Nephron (organoid): ENCODE data around the gene POFUT2.

Experiments used
- H3K27ac Mint-ChIP-seq, 3 experiments: 2 replicates each; pipeline ENCODE4 v1.8.0; 2020; ENCODE audit warnings: mixed read lengths in 3 of 3, mild to moderate bottlenecking in 2 of 3, moderate library complexity in 1 of 3
- H3K27me3 Mint-ChIP-seq: 2 replicates; pipeline ENCODE4 v1.8.0; 2021; ENCODE audit warnings: low read depth, mild to moderate bottlenecking, moderate library complexity, mixed read lengths
- H3K36me3 Mint-ChIP-seq: 2 replicates; pipeline ENCODE4 v1.8.0; 2020; ENCODE audit warnings: low read depth, mixed read lengths
- H3K4me1 Mint-ChIP-seq: 2 replicates; pipeline ENCODE4 v1.8.0; 2020; ENCODE audit warnings: mixed read lengths
- H3K4me3 Mint-ChIP-seq, 3 experiments: 2 replicates each; pipeline ENCODE4 v1.8.0; 2020; ENCODE audit warnings: mild to moderate bottlenecking in 3 of 3, mixed read lengths in 3 of 3, moderate library complexity in 2 of 3
- H3K9me3 Mint-ChIP-seq: 2 replicates; pipeline ENCODE4 v1.8.0; 2020; ENCODE audit warnings: mixed read lengths
- TF ChIP-seq, protein P1 (sequence below), 3 experiments: fragments of 200-600 bp; sonication (generic); IDR thresholded peaks; one replicate each; pipeline ENCODE4 v1.5.0; 2021; ENCODE audit warnings: antibody characterized with exemption in 3 of 3; ENCODE audit not compliant: unreplicated experiment in 3 of 3

The POFUT2 gene

DNA sequence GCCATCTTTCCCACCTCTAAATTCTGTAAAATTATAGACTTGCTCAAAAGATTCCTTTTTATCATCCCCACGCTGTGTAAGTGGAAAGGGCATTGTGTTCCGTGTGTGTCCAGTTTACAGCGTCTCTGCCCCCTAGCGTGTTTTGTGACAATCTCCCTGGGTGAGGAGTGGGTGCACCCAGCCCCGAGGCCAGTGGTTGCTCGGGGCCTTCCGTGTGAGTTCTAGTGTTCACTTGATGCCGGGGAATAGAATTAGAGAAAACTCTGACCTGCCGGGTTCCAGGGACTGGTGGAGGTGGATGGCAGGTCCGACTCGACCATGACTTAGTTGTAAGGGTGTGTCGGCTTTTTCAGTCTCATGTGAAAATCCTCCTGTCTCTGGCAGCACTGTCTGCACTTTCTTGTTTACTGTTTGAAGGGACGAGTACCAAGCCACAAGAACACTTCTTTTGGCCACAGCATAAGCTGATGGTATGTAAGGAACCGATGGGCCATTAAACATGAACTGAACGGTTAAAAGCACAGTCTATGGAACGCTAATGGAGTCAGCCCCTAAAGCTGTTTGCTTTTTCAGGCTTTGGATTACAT is 61.9 kb downstream of the POFUT2 start:
- Mint-ChIP-seq H3K27me3 (no peaks in the 10 kb centered on the region), H3K27ac (no peak overlapping the region), H3K9me3 (no peaks in the 10 kb centered on the region), H3K36me3 (peaks cover 6% of the 10 kb centered on the region), H3K4me3 (no peak overlapping the region), H3K4me1 (no peaks in the 10 kb centered on the region)
- TF ChIP-seq, protein P1, sequence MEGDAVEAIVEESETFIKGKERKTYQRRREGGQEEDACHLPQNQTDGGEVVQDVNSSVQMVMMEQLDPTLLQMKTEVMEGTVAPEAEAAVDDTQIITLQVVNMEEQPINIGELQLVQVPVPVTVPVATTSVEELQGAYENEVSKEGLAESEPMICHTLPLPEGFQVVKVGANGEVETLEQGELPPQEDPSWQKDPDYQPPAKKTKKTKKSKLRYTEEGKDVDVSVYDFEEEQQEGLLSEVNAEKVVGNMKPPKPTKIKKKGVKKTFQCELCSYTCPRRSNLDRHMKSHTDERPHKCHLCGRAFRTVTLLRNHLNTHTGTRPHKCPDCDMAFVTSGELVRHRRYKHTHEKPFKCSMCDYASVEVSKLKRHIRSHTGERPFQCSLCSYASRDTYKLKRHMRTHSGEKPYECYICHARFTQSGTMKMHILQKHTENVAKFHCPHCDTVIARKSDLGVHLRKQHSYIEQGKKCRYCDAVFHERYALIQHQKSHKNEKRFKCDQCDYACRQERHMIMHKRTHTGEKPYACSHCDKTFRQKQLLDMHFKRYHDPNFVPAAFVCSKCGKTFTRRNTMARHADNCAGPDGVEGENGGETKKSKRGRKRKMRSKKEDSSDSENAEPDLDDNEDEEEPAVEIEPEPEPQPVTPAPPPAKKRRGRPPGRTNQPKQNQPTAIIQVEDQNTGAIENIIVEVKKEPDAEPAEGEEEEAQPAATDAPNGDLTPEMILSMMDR (IDR thresholded peaks at IDR 0.05; ENCODE audit: unreplicated experiment in 3 of 3): no peak

DNA sequence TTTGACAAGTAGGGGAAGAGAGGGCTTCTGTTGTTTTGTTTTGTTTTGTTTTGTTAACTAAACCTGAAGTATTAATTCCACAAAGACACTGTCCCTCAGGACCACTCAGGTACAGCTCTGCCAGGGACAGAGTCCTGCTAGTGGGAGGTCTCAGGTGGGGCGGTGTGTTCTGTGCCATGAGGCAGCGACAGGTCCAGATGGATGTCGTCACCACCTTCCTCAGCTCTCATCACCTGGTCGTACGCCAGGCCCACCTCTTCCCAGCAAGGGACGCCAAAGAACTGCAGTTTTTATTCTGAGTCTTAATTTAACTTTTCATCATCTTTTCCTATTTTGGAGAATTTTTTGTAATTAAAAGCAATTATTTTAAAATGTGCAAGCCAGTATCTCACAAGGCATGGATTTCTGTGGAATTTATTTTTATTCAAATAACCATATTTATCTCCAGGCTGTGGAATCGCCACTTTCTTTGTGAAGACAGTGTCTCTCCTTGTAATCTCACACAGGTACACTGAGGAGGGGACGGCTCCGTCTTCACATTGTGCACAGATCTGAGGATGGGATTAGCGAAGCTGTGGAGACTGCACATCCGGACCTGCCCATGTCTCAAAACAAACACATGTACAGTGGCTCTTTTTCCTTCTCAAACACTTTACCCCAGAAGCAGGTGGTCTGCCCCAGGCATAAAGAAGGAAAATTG is 62.5 kb downstream of the POFUT2 start:
- Mint-ChIP-seq H3K27me3 (no peaks in the 10 kb centered on the region), H3K27ac (no peak overlapping the region), H3K36me3 (peaks cover 7% of the 10 kb centered on the region), H3K4me3 (no peak overlapping the region), H3K4me1 (no peaks in the 10 kb centered on the region), H3K9me3 (no peaks in the 10 kb centered on the region)
- TF ChIP-seq, protein P1 (IDR thresholded peaks at IDR 0.05; ENCODE audit: unreplicated experiment in 3 of 3): no peak

DNA sequence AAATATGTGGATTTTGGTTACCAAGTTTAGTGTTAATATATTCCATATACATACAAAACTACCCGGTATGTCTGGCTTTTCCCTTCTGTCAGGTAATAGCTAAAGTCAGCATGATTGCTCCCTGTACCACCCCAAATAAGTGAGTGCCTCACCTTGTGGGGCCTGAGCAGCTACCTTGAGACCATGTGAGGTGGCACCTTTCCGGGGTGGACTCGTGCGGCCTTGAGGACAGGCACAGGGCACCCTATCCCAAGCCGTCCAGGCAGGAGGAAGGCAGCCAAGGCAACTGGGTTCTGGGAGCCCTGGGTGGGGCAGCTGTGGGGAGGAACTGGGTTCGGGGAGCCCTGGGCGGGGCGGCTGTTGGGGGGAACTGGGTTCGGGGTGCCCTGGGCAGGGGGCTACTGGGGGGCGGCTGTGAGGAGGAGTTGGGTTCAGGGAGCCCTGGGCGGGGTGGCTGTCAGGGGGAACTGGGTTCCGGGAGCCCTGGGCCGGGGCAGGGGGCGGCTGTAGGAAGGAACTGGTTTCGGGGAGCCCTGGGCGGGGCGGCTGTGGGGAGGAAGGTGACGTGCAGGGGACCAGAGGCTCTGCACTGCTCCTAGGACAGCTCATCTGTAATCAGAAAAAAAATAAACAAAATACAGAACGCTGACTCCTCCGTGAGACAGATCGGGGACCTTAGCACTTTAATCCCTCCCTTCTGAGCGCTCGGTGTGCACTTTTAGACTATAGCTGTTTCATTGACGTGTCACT is 63.3 kb downstream of the POFUT2 start:
- H3K4me3 Mint-ChIP-seq: no peak overlapping the region

DNA sequence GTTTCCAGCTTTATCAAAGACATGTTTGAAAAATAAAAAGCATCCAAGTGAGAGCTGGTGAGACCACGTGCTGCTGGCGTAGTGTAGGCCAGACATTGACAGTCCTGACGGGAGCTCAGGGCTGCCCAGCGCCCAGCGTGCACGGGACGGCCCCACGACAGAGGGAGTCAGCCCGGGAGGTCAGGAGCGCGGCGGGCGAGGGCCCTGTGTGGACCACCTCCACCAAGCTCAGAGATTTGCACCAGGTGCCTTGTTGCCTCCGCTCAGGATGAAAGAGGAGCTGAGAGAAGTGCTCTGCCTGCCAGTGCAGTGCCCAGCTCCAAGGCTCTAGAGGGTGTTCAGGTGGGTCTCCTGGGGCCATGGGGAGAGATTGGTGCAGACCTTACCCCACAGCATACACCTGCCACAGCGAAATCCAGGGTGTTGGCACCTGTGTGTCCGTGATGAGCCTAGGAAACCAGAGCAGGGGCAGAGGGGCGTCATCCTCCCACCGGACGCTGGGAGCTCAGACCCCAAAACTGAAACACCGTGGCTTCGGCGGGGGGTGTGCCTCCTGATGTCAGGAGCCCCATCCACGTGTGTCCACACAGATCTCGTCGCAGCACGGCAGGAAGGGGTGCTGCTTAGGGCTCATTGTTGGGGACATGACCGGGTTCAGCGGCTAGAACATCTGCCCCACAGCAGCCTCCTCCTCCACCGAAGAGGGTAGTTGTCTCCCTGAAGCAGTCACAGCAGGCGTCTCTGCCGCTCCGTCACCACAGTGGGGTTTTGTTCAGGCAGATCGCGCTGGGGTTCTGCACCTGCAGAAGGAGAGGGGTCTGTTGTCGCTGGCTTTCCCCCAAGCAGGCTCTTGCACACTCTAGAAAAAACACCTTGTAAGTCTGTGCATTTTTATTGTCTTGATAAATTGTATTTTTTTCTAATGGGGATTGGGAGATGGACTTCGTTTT is 64.2 kb downstream of the POFUT2 start:
- Mint-ChIP-seq H3K36me3 (peaks cover 10% of the 10 kb centered on the region), H3K27ac (no peak overlapping the region), H3K27me3 (no peaks in the 10 kb centered on the region), H3K4me1 (no peaks in the 10 kb centered on the region), H3K4me3 (no peak overlapping the region), H3K9me3 (peaks cover 3% of the 10 kb centered on the region)
- TF ChIP-seq, protein P1 (IDR thresholded peaks at IDR 0.05; ENCODE audit: unreplicated experiment in 3 of 3): no peak

More for the DNA sequence above, 63.3 kb downstream of the POFUT2 start:
- no peaks in the 10 kb centered on the region for H3K27me3 Mint-ChIP-seq
- H3K9me3 Mint-ChIP-seq: no peaks in the 10 kb centered on the region
- H3K36me3 Mint-ChIP-seq: peaks cover 7% of the 10 kb centered on the region
- TF ChIP-seq, protein P1 (IDR thresholded peaks at IDR 0.05; ENCODE audit: unreplicated experiment in 3 of 3): no peak
- H3K27ac Mint-ChIP-seq: no peak overlapping the region
- H3K4me1 Mint-ChIP-seq: no peaks in the 10 kb centered on the region

DNA sequence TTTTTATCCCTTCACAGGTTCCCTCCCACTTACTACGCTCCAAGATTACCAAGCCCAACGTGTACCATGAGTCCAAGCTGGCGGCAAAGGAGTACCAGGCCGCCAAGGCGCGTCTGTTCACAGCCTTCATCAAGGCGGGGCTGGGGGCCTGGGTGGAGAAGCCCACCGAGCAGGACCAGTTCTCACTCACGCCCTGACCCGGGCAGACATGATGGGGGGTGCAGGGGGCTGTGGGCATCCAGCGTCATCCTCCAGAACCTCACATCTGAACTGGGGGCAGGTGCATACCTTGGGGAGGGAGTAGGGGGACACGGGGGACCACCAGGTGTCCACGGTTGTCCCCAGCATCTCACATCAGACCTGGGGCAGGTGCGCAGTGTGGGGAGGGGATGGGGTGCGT is 65.7 kb downstream of the POFUT2 start:
- peaks cover 26% of the 10 kb centered on the region for H3K36me3 Mint-ChIP-seq
- peaks cover 16% of the 10 kb centered on the region for H3K9me3 Mint-ChIP-seq
- no peak overlapping the region for H3K4me3 Mint-ChIP-seq
- TF ChIP-seq, protein P1 (IDR thresholded peaks at IDR 0.05; ENCODE audit: unreplicated experiment in 3 of 3): no peak
- no peaks in the 10 kb centered on the region for H3K27me3 Mint-ChIP-seq
- H3K4me1 Mint-ChIP-seq: no peaks in the 10 kb centered on the region
- H3K27ac Mint-ChIP-seq: no peak overlapping the region
